ENCODE data around the gene MOB2. TPM values are rescaled to one million over a fixed set of nuclear protein-coding genes. Genes with fewer than 3 reads are reported as not detected.

Gene MOB2
- total RNA-seq, 5 donors from 2014 or later (not counting 1 experiment from before 2014, with no cell fraction given), result 49.6 to 79.2 (median 72.6) TPM

DNA sequence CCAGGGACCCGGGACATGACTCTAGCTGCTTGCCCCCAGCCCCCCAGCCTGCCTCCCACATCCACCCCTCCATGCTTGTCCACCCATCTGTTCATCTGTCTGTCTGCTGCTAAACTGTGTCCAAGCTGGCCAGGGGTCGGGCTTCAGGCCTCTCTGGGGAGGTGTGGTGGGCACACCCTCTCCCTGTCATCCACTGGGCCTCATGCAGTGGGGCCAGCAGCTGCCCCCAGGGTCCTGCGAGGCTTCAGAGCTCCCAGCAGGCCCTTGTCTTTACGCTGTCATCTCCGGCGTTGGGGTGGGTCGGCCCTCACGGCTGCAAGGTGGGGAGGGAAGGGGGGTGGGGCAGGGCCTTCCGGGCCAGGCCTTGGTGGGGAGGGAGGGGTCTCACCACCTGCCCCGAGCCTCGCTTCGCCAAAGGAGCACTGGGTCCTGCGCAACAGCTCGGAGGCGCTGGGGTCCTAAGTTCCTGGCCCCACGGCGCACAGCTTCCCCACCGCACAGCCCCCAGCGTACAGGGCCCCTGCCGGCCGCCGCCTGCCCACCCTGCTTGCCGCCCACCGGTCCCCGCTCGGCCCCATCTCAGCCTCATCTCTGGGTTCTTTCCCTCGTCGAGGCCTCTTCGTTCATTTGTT is 26.7 kb downstream of the MOB2 start:
- no peak for ATAC-seq (replicated peaks in 1 of 4)
- Histone ChIP-seq H3K9me3 (no peaks in the 10 kb centered on the region), H3K27ac (ENCODE audit: low read length) (no peak overlapping the region), H3K4me3 (ENCODE audit: control insufficient read depth in 1 of 2, extremely low read depth in 1 of 2, low read length in 1 of 2) (no peak overlapping the region), H3K36me3 (ENCODE audit: control insufficient read depth in 2 of 2, extremely low read depth in 1 of 2, insufficient read depth in 1 of 2, low read length in 1 of 2) (no peaks in the 10 kb centered on the region), H3K27me3 (replicated peaks in 1 of 2; ENCODE audit: control insufficient read depth in 2 of 2, extremely low read depth in 1 of 2, insufficient read depth in 2 of 2, low read length in 1 of 2) (no peaks in the 10 kb centered on the region), H3K4me1 (ENCODE audit: control insufficient read depth in 1 of 2, extremely low read depth in 1 of 2, insufficient read depth in 2 of 2, low read length in 2 of 2) (no peaks in the 10 kb centered on the region)
- DNase-seq, result no peak
- ChIA-PET POLR2A (no interaction called here), CTCF (no interaction called here)
- 85% methylated on average over 23 of the region's 29 CpGs for WGBS (ENCODE audit: insufficient coverage)
- no peak overlapping the region for H3K4me3 Mint-ChIP-seq
- no peaks in the 10 kb centered on the region for H3K9me3 Mint-ChIP-seq
- no peaks in the 10 kb centered on the region for H3K27me3 Mint-ChIP-seq
- no peak overlapping the region for H3K27ac Mint-ChIP-seq
- no peaks in the 10 kb centered on the region for H3K36me3 Mint-ChIP-seq
- no peaks in the 10 kb centered on the region for H3K4me1 Mint-ChIP-seq

DNA sequence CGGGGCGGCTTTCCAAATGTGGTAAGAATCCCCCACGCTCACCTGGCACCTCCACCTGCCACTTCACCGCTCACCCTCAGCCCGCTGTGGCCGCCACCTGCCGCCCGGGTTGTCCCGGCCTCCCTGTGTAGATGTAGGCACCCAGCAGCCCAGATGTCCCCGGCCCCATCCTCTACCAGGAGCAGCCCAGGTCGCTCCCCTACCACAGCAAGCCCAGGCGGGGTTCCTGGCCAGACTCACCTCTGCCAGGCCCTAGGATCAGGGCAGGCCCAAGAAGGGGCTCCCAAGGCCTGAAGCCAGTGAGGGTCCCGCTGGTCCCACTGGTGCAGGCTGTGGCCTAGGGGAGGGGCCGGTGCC is 27.4 kb downstream of the MOB2 start:
- Mint-ChIP-seq H3K27ac (no peak overlapping the region), H3K27me3 (no peaks in the 10 kb centered on the region), H3K9me3 (no peaks in the 10 kb centered on the region), H3K36me3 (no peaks in the 10 kb centered on the region), H3K4me1 (no peaks in the 10 kb centered on the region), H3K4me3 (no peak overlapping the region)
- no peaks in the 10 kb centered on the region for H3K36me3 ChIP-seq (ENCODE audit: control insufficient read depth in 2 of 2, extremely low read depth in 1 of 2, insufficient read depth in 1 of 2, low read length in 1 of 2)
- 78% methylated on average over 12 of the region's 14 CpGs for WGBS (ENCODE audit: insufficient coverage)
- DNase-seq (no peak), ATAC-seq (replicated peaks in 1 of 4) (no peak)
- ChIA-PET POLR2A (no interaction called here), CTCF (no interaction called here)
- H3K9me3 ChIP-seq, result no peaks in the 10 kb centered on the region
- no peaks in the 10 kb centered on the region for H3K4me1 ChIP-seq (ENCODE audit: control insufficient read depth in 1 of 2, extremely low read depth in 1 of 2, insufficient read depth in 2 of 2, low read length in 2 of 2)
- H3K27me3 ChIP-seq (replicated peaks in 1 of 2; ENCODE audit: control insufficient read depth in 2 of 2, extremely low read depth in 1 of 2, insufficient read depth in 2 of 2, low read length in 1 of 2), result no peaks in the 10 kb centered on the region
- no peak overlapping the region for H3K4me3 ChIP-seq (ENCODE audit: control insufficient read depth in 1 of 2, extremely low read depth in 1 of 2, low read length in 1 of 2)
- no peak overlapping the region for H3K27ac ChIP-seq (ENCODE audit: low read length)

- Histone ChIP-seq H3K4me1 (ENCODE audit: control insufficient read depth in 1 of 2, extremely low read depth in 1 of 2, insufficient read depth in 2 of 2, low read length in 2 of 2) (peaks cover 0 to 4% of the 10 kb centered on the region in 2 experiments), H3K27ac (ENCODE audit: low read length) (no peak overlapping the region), H3K4me3 (ENCODE audit: control insufficient read depth in 1 of 2, extremely low read depth in 1 of 2, low read length in 1 of 2) (no peak overlapping the region), H3K9me3 (no peaks in the 10 kb centered on the region), H3K36me3 (ENCODE audit: control insufficient read depth in 2 of 2, extremely low read depth in 1 of 2, insufficient read depth in 1 of 2, low read length in 1 of 2) (no peaks in the 10 kb centered on the region), H3K27me3 (replicated peaks in 1 of 2; ENCODE audit: control insufficient read depth in 2 of 2, extremely low read depth in 1 of 2, insufficient read depth in 2 of 2, low read length in 1 of 2) (no peaks in the 10 kb centered on the region)
- no peak for DNase-seq
- no peaks in the 10 kb centered on the region for H3K9me3 Mint-ChIP-seq
- H3K27ac Mint-ChIP-seq, result no peak overlapping the region
- ATAC-seq (replicated peaks in 1 of 4), result no peak
- no peak overlapping the region for H3K4me3 Mint-ChIP-seq
- H3K36me3 Mint-ChIP-seq, result no peaks in the 10 kb centered on the region
- H3K4me1 Mint-ChIP-seq, result no peaks in the 10 kb centered on the region
- ChIA-PET POLR2A (no interaction called here), CTCF (no interaction called here)
- 68% methylated on average over 10 of the region's 18 CpGs for WGBS (ENCODE audit: insufficient coverage)
- no peaks in the 10 kb centered on the region for H3K27me3 Mint-ChIP-seq
These were observed 28.0 kb downstream of the MOB2 start for GRCh38 chr11:1458340-1459218.

- Mint-ChIP-seq H3K36me3 (no peaks in the 10 kb centered on the region), H3K4me3 (no peak overlapping the region), H3K9me3 (no peaks in the 10 kb centered on the region), H3K4me1 (no peaks in the 10 kb centered on the region), H3K27ac (no peak overlapping the region), H3K27me3 (no peaks in the 10 kb centered on the region)
- CTCF ChIA-PET, result no interaction called here
- no peak for ATAC-seq (replicated peaks in 1 of 4)
- H3K4me3 ChIP-seq (ENCODE audit: control insufficient read depth in 1 of 2, extremely low read depth in 1 of 2, low read length in 1 of 2), result no peak overlapping the region
- DNase-seq, result no peak
- no peak overlapping the region for H3K27ac ChIP-seq (ENCODE audit: low read length)
- POLR2A ChIA-PET, result no interaction called here
- WGBS (ENCODE audit: insufficient coverage), result 93% methylated on average over 18 of the region's 18 CpGs
- no peaks in the 10 kb centered on the region for H3K27me3 ChIP-seq (replicated peaks in 1 of 2; ENCODE audit: control insufficient read depth in 2 of 2, extremely low read depth in 1 of 2, insufficient read depth in 2 of 2, low read length in 1 of 2)
- no peaks in the 10 kb centered on the region for H3K36me3 ChIP-seq (ENCODE audit: control insufficient read depth in 2 of 2, extremely low read depth in 1 of 2, insufficient read depth in 1 of 2, low read length in 1 of 2)
- no peaks in the 10 kb centered on the region for H3K9me3 ChIP-seq
- peaks cover 0 to 5% of the 10 kb centered on the region in 2 experiments for H3K4me1 ChIP-seq (ENCODE audit: control insufficient read depth in 1 of 2, extremely low read depth in 1 of 2, insufficient read depth in 2 of 2, low read length in 2 of 2)
These were observed 28.7 kb downstream of the MOB2 start for GRCh38 chr11:1457856-1458255.

DNA sequence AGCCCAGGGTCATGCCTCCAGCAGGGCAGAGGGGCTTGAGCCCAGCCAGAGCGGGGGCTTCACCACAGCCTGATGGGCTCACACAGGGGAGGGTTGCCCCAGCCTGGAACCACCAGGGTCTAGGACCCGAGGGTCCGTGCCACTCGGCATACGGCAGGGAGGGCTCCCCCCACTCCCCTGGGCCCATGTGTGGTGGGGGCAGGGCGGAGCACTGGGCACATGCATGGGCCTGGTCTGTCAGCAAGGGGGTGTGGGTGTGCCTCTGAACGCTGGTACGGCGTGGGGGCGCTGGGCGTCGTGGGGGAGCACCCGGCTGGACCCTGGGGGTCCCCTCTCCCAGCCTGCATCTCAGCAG is 29.3 kb downstream of the MOB2 start:
- ATAC-seq (replicated peaks in 1 of 4), result no peak

GRCh38 chr11:1456596-1457325 is 29.8 kb downstream of the MOB2 start:
- DNase-seq (no peak), ATAC-seq (replicated peaks in 1 of 4) (no peak)
- Mint-ChIP-seq H3K9me3 (no peaks in the 10 kb centered on the region), H3K4me1 (no peaks in the 10 kb centered on the region), H3K4me3 (no peak overlapping the region), H3K36me3 (no peaks in the 10 kb centered on the region), H3K27ac (no peak overlapping the region), H3K27me3 (no peaks in the 10 kb centered on the region)
- peaks cover 0 to 6% of the 10 kb centered on the region in 2 experiments for H3K27me3 ChIP-seq (replicated peaks in 1 of 2; ENCODE audit: control insufficient read depth in 2 of 2, extremely low read depth in 1 of 2, insufficient read depth in 2 of 2, low read length in 1 of 2)
- H3K9me3 ChIP-seq, result no peaks in the 10 kb centered on the region
- no peak overlapping the region for H3K27ac ChIP-seq (ENCODE audit: low read length)
- no peak overlapping the region for H3K4me3 ChIP-seq (ENCODE audit: control insufficient read depth in 1 of 2, extremely low read depth in 1 of 2, low read length in 1 of 2)
- peaks cover 0 to 5% of the 10 kb centered on the region in 2 experiments for H3K4me1 ChIP-seq (ENCODE audit: control insufficient read depth in 1 of 2, extremely low read depth in 1 of 2, insufficient read depth in 2 of 2, low read length in 2 of 2)
- H3K36me3 ChIP-seq (ENCODE audit: control insufficient read depth in 2 of 2, extremely low read depth in 1 of 2, insufficient read depth in 1 of 2, low read length in 1 of 2), result no peaks in the 10 kb centered on the region
- ChIA-PET CTCF (no interaction called here), POLR2A (no interaction called here)
- WGBS (ENCODE audit: insufficient coverage), result 91% methylated on average over 31 of the region's 44 CpGs

More for the DNA sequence above, 29.3 kb downstream of the MOB2 start:
- H3K4me1 ChIP-seq (ENCODE audit: control insufficient read depth in 1 of 2, extremely low read depth in 1 of 2, insufficient read depth in 2 of 2, low read length in 2 of 2), result peaks cover 0 to 5% of the 10 kb centered on the region in 2 experiments
- DNase-seq, result no peak
- ChIA-PET CTCF (no interaction called here), POLR2A (no interaction called here)
- H3K9me3 Mint-ChIP-seq, result no peaks in the 10 kb centered on the region
- no peaks in the 10 kb centered on the region for H3K4me1 Mint-ChIP-seq
- H3K36me3 Mint-ChIP-seq, result no peaks in the 10 kb centered on the region
- no peak overlapping the region for H3K27ac Mint-ChIP-seq
- WGBS (ENCODE audit: insufficient coverage), result 84% methylated on average over 13 of the region's 13 CpGs
- H3K4me3 ChIP-seq (ENCODE audit: control insufficient read depth in 1 of 2, extremely low read depth in 1 of 2, low read length in 1 of 2), result no peak overlapping the region
- peaks cover 0 to under 1% of the 10 kb centered on the region in 2 experiments for H3K27me3 ChIP-seq (replicated peaks in 1 of 2; ENCODE audit: control insufficient read depth in 2 of 2, extremely low read depth in 1 of 2, insufficient read depth in 2 of 2, low read length in 1 of 2)
- H3K4me3 Mint-ChIP-seq, result no peak overlapping the region
- no peaks in the 10 kb centered on the region for H3K9me3 ChIP-seq
- H3K27ac ChIP-seq (ENCODE audit: low read length), result no peak overlapping the region
- H3K36me3 ChIP-seq (ENCODE audit: control insufficient read depth in 2 of 2, extremely low read depth in 1 of 2, insufficient read depth in 1 of 2, low read length in 1 of 2), result no peaks in the 10 kb centered on the region
- H3K27me3 Mint-ChIP-seq, result no peaks in the 10 kb centered on the region

Data from T-cell (primary cell).